HG03469 (cell line): ENCODE measurements around the gene PRKCH.
"Not testable (repeated sequence)": the region's sequence is repeated elsewhere in the genome, so short reads cannot be mapped to it uniquely, and the experiment has no call there.

Source experiments
- ATAC-seq: cut with Tn5 transposase; IDR thresholded peaks from one replicate; pipeline ENCODE4 v1.9.1; 2021; ENCODE audit warnings: mild to moderate bottlenecking, moderate library complexity, moderate number of reproducible peaks; ENCODE audit not compliant: unreplicated experiment

PRKCH gene

DNA sequence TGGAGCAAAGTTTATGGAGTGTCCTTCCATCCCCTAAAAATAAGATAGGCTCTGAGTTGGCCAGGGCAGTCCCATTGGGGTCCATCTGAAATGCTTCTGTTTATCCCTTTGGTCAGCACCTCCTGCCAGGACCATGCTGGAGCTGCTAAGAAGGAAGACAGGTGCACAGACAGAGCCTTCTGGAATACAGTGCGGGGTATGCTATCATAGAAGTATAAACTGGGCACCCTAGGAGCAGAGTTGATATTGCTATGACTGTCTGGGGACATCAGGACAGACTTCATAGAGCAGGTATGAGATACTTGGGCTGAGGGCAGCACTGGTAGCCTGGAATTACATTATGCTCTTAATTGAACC, 203.5 kb downstream of the PRKCH start:
- no peak for ATAC-seq

DNA sequence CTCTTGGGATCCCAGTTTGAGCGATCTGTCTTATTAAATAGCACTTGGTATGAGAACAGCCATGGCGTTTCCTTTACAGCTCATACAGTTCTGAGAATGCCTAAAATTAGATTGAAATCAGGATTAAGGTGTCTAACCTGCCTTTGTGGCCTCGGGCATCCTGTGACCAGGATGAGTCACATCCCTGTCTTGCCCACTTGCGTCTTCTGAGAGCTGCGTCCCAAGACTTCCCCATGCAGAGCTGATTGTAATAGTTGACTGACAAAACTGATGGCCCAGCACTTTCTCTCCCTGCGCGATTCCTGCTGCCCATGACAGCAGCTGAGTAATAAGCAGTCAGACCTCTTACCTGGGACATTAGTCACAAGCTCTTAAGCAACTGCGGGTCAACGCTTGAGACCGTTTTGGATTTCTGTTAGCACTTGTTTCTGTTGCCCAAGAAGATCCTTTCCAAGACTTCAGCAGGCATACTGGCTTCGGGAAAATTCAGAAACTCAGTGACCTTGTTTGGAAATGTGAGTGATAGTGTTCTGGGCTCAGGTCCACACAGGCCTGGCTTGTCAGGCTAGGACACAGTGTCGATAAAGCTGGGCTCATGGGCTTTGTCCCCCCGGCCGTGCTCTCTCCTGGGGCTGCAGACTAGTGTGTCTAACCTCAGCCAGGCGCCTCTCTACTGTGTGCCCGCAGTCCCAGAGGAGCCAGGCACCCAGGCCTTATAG, 204.1 kb downstream of the PRKCH start:
- peak; percentile 75 for ATAC-seq

DNA sequence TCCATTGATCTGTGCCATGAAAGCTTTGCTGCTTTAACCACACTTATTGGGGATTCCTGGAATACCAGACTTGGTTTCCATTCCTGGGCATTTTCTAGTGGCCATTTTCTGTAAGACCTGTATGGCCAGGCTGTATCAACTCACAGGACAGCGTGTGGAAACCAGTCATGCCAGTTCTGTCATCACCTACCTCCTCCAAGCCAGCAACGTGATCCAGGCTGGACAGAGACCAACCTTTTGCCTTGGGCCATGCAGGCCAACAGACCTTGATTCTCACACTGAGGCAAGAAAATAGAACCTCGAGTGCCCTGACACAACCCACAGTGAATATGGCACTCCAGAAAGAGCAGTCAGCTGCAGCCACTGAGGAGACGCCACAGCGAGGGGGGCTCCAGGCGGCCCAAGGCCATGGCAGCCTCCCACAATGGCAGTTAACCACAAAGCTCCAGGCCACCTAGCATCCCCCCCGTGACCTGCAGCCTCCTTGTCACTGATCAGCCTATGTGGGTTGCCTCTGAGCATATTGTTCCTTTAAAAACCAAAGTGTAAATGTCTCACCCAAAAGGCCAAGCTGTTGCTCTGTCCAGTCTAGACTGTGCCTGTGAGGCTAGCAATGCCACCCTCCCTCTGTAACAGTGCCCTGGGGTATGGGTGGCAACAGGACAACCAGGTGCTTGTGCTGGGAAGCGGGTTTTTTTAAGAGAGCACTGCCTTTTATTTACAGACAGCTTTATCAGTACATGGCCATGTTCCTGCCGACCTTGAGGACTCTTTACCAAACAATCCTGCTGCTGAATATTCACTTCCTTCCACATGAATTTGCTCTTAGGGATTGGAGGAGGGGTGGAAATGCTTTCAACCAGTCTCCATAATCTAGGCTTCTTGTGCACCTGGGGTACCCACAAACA, 205.3 kb downstream of the PRKCH start:
- ATAC-seq: no peak

DNA sequence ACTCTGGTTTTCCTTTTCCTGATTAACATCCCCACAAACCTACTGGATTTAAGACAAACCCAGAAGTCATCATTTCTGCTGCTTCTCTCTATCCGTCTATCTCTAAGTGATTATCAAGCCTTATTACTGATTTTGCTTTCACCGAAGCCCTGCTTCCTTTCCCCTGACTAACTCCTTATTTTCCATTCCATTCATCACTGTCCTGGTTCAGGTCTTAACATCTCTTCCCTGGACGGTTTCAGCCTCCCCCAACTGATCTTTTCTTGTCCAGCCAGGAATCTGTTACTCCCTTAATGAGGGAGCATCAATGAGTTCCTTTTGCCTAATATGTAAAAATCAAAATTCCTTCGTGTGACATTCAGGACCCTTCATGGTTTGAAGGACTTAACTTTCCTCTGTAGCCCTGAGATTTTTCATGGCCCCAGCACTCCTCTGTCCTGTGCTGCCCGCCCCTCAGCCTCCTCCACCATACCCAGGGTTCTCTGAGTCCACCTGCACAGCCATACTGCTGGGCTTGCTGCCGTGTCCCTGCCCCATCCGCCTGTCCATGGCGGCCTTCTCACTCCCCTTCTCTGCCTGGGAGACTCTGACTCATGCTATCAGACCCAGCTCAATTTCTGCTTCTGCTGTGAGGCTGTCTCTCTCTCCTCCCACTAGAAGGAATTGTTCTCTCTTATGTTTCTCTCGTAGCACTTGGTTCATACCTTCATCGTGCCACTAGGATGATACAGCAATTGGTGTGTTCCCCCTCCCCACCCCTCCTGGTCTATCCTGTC, 206.1 kb downstream of the PRKCH start:
- no peak for ATAC-seq

DNA sequence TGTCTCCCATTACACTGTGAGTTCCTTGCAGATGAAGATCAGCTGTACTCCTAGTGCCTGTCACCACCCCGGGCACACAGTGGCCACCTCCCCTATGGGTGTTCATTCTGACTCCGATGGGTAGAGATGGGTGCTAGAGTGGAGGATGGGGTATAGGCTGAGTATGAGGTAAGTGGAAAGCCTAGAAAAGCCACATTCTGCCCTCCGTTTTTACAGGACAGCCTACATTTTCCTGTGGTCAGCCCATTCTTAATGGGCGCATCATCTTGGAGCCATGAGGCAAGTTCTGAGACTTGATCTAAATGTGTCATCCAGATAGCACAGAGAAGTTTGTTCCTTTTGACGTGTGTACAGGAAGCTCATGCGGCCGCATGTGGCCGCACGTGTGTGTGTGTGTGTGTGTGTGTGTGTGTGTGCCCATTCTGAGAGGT, 207.2 kb downstream of the PRKCH start:
- no peak for ATAC-seq

DNA sequence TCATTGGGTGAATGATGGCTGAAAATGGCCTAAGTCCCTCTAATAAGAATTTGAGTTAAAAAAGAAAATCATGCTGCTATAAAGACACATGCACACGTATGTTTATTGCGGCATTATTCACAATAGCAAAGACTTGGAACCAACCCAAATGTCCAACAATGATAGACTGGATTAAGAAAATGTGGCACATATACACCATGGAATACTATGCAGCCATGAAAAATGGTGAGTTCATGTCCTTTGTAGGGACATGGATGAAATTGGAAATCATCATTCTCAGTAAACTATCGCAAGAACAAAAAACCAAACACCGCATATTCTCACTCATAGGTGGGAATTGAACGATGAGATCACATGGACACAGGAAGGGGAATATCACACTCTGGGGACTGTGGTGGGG, 208.0 kb downstream of the PRKCH start:
- not testable (repeated sequence) for ATAC-seq

DNA sequence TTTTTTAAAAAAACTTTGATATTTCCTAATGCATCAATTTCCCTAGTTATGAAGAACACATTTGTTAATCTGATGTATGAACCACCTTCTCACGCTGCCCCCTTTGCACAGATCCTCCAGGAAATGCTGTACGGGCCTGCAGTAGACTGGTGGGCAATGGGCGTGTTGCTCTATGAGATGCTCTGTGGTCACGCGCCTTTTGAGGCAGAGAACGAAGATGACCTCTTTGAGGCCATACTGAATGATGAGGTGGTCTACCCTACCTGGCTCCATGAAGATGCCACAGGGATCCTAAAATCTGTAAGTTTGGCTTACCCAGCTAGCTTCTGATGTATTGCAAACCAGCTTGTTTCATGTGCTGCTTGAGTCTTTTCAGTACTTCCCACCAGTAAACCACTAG, 208.9 kb downstream of the PRKCH start:
- no peak for ATAC-seq

DNA sequence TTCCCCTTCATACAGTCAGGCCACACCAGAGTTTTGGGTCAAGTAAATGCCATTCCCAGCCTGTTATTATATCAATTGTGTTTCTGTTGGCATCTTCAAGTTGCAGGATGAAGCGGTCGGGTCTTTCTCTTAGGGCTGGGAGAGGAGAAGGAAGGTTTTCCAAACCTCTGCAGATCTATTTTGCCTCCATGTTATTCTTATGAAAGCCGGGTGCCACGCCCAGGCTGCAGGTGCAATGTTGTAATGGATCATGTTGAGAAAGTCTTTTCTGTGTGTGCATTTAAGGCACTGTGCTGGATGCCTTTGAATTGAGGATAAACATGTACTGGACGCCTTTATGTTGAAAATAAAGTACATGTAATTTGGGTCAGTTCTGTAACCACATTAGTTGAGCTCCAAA, 209.5 kb downstream of the PRKCH start:
- ATAC-seq: no peak

DNA sequence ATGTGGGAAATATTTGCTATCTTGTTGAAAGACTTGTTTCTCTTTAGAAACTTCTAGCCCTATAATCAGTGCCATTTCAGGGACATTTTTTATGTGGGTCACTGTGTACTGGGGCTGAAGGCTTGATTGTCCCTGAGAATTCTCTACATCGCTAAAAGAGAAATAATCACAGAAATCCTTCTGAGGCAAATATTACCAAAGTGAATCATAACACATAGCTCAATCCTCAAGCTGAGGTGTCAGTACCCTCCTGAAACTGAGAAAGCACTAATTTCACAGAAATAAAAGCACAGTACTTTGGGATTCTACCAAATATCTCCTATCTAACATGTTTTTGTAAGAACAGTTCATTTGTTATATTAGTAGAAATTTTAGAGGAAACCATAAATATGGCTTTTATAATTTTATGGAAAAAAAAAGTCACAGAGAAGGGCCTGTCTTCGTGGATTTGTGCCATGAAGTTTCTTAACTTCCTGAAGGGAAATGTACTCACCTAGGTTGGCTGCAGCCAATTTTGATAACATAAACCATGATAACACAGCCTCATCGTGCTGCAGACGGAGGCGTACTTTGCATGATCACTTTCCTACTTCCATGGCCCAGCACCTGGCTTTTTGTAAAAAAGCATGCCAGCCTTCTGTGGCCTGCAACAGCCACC, 210.2 kb downstream of the PRKCH start:
- ATAC-seq: no peak

DNA sequence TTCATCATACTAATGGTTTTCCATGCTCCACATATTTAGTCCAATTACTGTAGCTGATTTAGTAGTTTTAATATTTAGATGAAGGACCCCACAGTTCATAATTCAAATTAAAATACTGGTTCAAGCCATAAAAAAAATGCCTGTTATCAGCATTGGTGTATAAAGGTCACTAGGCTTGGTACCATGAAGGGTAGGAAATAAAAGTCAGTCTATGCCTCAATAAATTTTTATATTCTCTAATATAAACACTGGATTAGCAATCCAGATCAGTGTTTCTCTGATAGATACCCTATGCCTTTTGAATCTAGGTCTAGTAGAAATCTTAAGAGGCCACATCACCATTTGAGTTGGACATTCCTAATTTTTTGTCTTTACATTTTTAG, 210.7 kb downstream of the PRKCH start:
- no peak for ATAC-seq

DNA sequence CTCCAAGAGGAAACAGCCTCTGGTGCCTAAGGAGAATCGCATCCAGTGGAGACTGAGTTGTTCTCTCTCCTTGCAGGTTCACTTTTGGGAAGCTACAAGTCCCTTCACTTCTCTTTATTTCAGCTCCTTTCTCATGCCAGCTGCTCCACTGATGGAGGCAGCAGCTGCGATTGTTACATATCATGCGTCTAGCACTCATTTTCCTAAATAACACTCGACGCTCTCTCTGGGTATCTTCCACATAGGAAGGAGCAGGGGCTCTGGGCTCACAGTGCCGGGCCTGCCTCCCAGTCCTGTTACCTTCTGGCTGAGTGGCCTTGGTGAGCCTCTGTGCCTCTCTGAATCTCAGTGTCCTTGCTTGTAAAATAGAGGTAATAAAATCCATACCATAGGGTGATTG, 211.4 kb downstream of the PRKCH start:
- ATAC-seq: no peak

DNA sequence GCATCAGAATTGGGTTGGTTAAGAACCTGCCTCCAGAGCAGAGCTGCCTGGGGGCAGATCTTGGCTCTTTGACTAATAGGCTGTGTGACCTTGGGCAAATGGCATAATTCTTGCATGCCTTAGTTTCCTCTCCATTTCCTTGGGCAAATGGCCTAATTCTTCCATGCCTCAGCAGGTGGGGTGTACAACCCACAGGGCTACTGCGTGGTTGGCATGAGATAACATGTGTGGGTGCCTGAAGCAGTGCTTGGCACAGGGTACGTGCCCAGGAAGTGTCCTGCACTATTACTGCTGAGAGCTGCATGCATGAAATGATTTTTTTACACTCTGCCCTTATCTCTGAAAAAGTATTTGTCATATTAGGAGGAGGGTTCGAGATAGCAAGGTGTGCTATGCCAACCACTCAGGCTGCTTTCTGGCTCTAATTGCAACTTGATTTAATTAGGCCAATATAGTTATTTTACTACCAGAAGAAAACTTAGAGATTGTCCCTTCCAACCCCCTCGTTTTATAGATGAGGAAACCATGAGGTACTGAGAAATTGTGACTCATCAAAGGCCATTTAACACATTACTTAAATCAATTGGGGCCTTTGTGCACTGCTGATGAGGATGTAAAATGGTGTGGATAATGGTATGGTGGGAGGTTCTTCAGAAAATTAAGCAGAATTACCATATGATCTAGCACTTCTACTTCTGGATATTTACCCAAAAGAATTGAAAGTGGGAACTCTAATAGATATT, 212.3 kb downstream of the PRKCH start:
- ATAC-seq: no peak

DNA sequence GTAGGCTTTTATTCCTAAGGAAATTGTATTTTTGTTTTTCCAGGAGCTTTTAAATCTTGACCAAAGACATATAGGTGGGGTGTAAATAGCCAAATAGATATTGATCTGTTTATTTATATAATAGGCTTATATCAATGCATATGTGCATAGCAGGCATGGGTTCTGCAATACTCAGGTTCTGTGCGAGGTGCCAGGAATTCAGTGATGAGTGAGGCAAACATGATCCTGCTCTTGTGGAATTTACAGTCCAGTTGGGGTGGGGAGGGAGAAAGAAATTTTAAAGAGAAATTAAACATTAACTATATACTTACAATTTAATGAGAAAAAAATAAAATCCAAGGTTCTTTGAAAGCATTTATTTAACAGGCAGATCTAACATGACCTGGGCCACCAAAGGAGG, 213.7 kb downstream of the PRKCH start:
- ATAC-seq: no peak

DNA sequence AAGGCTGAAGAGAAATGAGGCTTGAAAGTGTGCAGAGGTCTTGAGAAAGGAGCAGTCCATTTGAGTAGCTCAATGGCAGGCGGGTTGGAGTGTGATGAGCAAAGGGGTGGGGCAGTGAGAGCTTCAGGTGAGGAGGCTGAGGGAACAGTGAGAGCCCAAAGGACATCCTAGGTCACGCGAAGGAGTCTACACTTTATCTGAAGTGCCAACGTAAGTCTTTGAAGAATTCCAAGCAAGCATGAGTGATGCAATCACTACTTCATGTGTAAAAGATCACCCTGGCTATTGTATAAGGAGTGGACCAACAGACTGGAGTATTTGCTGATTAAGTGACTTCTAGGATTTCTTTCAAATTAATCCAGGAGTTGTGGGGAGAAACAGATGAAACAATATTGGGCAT, 214.1 kb downstream of the PRKCH start:
- ATAC-seq: no peak

DNA sequence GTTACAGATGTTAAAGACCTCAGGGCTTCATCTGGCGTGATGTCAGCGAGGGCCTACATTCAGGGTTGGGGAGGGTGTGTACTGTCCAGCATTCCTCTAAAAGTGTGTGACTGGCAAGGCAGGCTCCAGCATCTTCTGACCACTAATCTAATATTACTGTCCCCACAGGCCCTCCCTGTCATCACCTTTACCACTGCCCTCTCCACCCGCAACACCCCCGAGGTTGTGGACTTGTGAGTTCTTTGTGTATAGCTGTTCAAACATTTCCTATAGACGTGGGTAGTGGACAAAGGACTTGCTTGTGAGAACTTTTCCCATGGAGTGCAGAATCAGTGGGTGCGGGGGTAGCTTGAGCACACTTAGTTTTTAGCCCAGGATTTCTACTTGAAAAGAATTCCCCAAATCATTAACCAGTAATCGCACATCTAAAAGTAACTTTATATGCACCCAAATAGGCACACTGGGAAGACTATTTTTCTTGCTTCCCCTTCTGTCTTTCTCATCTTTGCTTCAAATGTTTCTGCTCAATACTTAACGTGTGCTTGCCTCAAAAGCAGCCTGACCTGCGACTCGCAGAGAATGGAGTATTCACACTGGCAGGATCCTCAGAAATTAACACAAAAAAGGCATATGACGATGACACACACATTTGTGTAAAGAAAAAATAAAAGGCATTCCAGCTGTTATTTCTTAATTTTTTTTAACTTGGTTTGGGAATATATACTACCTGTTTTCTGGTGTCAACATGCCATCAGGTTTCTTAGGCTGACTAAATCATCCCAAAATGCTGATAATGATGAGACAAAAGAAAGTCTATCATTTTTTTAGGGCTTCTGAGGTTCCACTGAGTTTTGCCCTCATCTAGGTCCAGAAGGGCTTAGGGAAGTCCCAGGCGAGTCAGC, 215.5 kb downstream of the PRKCH start:
- ATAC-seq: no peak

DNA sequence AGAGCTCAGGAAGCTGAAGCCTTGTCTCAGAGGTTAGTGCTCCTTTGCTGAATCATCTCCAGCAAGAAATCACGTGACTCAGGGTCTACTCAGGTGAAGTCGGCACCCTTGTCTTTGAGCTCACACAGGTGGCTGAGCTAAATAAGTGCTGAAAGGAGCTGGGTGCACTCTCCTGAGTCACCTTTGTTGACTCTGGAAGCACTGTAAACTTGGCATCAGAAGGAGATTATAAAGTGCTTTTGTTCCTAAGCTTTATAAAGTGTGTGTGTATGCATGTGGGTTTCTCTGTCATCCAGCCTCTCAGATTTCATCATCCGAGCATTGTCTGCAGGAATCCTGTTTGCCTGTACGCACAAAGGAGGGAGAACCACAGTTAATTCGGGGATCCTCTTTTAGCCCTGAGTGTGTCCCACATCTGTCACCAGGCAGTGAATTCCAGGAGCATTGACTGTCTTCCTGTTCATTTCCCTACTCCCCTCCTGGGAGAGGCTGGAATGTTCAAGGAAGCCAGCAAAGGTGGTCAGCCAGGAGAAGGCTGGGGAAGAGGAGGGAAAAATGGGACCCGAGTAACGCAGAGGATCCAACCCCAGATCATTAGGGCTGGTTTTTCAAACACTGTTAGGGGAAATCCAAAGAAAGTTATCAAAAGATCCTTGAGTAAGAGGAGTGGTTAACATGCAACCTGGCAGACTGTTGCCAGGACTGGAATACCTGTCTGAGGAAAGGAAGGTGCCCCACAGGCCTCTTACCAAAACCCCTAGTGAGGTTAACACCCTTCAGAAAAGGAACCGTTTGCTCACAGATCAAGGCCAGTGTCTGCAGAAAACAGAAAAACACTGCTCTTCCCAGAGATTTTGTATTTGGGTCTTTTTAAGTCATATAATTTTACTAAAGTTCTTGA, 216.4 kb downstream of the PRKCH start:
- no peak for ATAC-seq

DNA sequence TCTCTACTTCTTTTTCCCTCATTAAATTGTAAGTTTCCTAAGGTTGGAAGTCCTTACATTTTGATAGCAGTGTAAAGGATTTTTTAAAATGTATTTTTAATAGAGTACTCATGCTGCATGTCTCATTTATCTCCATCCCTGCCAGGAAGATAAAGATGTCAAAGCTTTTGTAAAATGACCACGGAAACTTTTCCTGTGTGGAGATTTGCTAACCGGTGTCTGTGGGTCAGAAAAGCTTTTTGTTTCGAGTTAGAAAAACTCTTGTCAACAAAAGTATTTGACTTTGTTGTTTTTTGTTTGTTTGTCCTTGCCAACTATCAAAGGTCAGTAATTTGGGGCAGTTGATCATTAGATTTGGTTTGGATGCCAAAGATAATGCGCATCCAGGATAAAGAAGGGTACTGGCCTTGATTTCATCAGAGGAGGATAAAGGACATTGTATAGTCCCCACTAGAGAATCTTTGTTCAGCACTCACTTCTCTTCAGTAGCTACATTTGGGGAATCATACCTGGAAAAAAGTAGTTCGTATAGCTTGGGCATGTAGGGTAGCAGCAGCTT, 217.2 kb downstream of the PRKCH start:
- ATAC-seq: no peak

DNA sequence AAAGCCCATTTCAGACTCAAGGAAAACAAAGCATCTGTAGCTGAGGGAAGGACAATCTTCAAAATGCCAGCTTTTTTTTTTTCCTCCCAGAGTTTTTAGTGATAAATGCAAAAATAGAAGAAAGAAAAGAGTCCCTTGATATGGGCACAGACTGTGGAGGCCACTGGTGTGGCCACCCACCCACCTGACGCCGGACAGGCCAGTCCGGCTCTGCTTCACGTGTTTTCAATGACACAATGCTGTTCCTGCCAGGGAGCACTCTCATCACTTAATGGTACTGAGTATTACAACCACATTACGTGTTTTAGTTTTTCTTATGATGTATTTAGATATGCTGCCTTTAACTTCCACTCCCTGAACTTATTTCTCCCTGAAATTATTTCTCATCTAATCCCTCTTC, 218.3 kb downstream of the PRKCH start:
- no peak for ATAC-seq
